COLO668 (cell line): Measurements from ENCODE around the gene C10orf90.
A peak's percentile ranks its signal among the peaks of the same experiment; 100 is the strongest.
"Not testable (repeated sequence)": the region's sequence is repeated elsewhere in the genome, so short reads cannot be mapped to it uniquely, and the experiment has no call there.

Source experiments
- DNase-seq: peaks from one replicate; lab custom pipeline; 2025; ENCODE audit not compliant: unreplicated experiment; lab: John Stamatoyannopoulos, UW

C10orf90 gene

DNA sequence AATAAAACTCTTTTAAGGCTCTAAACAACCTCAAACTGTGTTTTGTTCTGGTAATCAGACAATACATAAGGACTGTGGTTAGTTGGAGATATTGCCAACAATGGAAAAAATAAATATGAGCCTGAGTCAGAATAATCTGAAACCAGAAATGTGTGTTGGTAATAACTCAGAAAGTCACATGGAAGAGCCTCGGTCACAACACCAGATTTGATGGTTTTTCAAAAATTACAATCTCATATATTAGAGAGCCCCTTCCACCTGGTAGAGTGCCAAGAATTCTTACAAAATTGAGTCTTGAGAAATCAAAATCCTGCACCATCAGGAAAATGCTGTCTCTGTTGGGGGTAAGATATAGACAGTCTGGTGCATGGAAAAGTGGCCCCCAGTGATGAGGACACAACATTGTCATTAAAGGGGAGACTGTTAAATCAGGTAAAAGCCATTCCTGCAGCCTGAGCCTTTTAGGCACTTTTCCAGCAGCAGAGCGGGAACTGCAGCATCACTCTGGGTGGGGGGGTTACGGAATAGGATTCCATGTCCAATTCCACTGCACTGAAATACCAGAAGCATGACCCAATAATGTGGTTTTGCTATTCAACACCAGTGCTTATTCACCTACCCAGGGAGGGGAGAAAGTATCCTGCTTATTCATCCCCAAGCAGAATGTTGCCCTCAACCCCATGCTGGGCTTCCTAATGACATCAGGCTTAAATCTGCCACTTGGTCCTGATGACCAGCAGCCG, 272.7 kb downstream of the C10orf90 start:
- no peak for DNase-seq

DNA sequence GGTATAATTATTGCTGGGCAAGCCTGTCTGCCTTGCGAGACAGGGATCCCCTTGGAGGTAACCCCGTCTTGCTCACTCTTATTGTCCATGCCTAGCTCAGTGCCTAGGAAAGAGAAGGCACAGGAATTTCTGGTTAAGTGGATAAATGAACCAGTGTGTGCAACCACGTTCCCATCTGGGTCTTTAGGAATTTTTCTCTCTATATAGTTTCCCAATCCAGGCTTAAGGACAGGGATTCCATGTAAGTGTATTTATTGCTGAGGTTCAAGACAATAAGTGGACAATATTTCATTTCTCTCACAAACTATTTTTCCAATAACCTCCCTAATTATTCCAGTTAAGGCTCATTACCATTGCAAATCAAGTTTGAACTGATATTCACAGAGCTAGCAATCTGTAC, 273.3 kb downstream of the C10orf90 start:
- DNase-seq: no peak

- DNase-seq: no peak
Observed at GRCh38 chr10:126394948-126395347, 275.5 kb downstream of the C10orf90 start.

DNA sequence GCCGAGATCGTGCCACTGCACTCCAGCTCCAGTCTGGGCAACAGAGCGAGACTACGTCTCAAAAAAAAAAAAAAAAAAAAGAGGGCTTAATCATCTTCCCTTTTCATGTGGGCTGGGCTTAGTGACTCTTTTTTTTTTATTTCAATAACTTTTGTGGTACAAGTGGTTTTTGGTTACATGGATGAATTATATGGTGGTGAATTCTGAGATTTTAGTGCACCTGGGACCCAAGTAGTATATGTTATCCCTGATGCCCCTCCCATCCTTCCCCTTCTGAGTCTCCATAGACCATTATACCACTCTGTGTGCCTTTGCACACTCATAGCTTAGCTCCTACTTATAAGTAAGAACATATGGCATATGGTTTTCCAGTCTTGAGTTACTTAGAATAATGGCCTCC, 277.4 kb downstream of the C10orf90 start:
- DNase-seq: no peak

DNA sequence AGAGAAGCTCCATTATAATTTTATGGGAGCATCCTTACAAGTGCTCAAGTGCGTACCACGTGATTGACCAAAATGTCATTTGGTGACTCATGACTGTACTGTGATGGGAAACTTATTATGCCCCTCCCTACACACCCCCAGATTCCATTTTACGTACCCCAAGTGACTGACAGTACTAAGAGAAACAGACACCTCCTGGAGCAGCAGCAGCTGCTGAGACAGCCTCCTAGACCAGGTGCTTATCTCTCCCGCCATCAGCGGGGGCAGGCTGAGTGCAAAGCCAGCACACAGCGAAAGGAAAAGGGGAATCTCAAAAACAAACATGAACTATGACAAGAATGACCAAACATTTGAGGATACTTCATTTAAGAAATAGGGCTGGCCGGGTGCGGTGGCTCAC, 278.0 kb downstream of the C10orf90 start:
- no peak for DNase-seq

GRCh38 chr10:126392068-126392467, 278.4 kb downstream of the C10orf90 start:
- no peak for DNase-seq

- no peak for DNase-seq
Observed at GRCh38 chr10:126391192-126391885, 279.2 kb downstream of the C10orf90 start.

DNA sequence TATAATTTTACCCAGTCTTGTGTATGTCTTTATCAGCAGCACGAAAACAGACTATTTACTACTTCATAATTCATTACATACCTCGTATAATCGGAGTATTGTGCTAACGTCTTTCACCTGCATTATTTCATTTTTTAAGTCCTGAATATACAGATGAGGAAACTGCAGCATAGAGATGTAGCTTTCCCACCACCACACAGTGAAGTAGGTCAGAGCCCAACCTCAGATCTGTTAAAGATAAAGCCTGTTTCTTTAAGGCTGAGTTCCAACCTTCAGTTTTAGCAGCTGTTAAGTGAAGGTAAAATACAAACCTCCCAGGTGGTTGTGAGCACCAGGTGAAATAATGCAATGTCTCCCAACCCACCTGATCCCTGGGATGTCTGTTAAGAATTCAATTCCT, 280.2 kb downstream of the C10orf90 start:
- no peak for DNase-seq

DNA sequence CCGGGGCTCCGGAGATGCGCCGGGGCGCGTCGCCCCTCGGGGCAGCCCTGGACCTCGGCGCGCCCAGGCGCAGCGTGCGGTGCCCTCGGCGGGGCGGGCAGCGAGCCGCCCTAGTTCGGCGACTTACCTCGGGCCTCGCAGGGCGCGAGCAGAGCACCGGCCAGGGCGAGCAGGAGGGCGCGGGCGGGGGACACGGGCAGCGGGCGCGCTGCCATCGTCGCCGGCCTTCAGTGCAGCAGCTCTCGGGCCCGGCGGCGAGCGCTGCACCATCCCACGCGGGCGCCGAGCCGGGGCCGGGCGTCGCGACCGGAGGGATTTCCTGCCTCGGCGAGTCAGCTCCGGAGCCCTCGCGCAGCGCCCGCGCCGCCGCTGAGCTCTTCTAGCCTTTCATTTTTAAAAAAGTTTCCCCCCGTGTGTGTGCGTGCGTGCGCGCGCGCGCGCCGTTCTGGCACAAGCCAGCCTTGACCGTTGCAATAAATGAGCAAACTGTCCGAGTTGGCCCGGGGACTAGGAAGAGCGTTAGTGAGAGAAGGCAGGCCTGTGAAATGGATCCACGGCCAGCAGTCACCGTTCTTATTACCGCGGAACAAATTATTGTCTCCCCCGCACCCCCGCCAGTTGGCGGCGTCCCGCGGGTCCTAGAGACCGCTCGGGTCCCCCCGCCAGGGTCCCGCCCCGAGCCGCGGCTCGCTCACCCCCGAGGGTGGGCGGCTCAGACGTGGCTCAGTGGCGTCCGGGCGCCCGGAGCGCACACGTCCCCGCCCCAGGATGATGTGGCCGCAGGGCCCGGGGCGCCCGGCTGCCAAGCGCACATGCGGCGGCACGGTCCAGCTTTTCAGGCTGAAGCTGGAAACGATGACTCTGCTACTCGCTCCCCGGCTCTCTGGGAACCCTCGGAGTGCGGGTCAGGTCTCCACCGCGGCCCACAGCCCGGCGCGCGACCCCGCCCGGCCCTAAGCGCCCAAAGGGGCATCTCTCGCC, 282.3 kb downstream of the C10orf90 start, which contains the start of gene ADAM12:
Gene ADAM12, minus strand, starts transcription at position 547 of the 981 bp plus-strand sequence. Its CDS starts 332 bp downstream, at position 215.
- peak; percentile 56 for DNase-seq

- peak; percentile 69 for DNase-seq
Observed at GRCh38 chr10:126387041-126387921, 283.2 kb downstream of the C10orf90 start.

DNA sequence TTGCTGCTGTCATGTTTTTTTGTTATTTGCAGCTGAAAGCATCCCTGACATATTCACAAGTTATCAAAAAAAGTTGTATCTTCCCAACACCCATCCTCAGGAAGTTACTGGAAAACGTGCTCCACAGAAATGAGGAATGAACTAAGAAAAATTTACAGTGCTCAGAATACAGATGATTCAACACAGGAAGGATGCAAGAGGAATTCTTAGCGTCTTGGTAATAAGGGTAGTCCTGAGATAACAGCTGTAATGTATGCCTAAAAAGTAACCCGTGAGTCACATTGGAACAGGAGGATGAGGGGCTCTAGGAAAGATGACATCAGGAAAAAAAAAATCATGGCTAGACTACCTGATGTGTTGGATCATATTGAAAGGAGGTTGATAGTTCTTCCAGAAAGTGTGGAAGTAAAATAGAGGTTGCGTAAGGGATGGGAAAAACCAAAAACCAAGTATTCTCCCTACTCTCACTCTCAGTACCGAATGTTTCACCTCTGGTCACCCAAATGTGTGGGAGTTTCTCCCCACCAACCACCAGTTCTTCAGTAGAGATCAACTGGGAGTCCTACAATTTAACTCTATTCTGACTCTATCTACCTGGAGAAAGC, 286.1 kb downstream of the C10orf90 start:
- no peak for DNase-seq

DNA sequence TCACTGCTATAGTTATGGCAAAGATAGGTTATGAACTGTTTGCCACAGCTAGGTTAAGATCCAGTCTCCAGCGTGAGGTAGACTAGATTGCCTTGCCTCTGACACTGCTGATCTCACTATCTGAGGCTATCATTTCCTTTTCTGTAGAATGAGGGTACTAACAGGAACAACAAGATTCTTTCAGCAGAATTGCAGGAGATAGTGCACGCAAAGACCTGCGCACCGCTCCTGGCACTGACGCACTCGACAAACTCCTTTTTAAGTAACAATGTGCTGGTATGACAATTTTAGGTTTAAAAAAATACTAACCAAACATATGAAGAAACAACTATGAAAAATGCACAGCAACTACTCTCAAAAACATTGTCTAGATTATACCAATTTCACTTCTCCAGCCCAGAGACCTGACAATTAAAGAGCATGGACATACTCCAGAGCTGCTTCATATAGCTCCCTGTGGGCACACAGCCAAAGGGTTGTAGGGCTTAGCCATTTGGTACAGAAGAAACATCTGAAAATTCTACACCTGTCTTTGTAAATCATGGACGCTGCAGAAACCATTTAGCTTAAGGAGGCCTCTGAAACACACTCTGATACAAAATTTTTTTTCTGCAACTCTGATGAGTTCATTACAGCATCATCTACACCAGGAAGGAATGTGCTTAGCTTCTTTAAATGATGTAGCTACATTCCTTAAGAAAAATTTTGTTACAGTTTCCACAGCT, 290.0 kb downstream of the C10orf90 start:
- no peak for DNase-seq

DNA sequence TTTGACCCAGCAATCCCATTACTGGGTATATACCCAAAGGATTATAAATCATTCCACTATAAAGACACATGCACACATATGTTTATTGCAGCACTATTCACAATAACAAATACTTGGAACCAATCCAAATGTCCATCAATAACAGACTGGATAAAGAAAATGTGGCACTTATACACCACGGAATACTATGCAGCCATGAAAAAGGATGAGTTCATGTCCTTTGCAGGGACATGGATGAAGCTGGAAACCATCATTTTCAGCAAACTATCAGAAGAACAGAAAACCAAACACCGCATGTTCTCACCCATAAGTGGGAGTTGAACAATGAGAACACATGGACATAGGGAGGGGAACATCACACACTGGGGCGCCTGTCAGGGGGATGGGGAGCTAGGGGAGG, 291.3 kb downstream of the C10orf90 start:
- DNase-seq: not testable (repeated sequence)

GRCh38 chr10:126376956-126377355, 293.5 kb downstream of the C10orf90 start:
- DNase-seq: no peak

GRCh38 chr10:126375926-126376554, 294.5 kb downstream of the C10orf90 start:
- DNase-seq: no peak

- no peak for DNase-seq
Observed at GRCh38 chr10:126375299-126375698, 295.2 kb downstream of the C10orf90 start.
